Erythroblast (primary cell): ENCODE results near the gene MRPL11.

Experiments
- GATA1 ChIP-seq: IDR thresholded peaks from 2 replicates; pipeline ENCODE4 v1.6.1; 2011; ENCODE audit warnings: low read depth, mild to moderate bottlenecking, control low read depth, low read length, moderate library complexity
- POLR2A ChIP-seq: IDR thresholded peaks from 2 replicates; pipeline ENCODE4 v1.6.1; 2011; ENCODE audit warnings: mild to moderate bottlenecking, low read length

DNA sequence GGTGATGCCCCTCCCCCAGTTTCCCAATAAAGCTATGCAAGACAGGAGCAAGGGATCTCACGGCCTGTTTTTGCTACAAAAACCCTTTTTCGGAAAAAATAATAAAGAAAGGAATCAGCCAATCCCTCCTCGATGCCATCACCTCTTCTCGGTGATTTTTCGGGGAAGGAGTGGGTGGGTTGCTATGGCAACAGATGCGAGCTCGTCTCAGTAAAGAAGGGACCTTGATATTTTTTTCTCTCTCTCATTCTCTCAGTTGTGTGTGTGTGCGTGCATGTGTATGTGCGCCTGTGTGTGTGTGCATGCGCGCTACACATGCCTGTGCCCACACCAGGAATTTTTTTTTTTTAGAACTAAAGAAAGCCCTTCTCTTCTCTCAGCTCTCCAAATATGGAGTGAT, 21.6 kb downstream of the MRPL11 start:
- TF ChIP-seq POLR2A (no peak), GATA1 (no peak)
